Cerebellar cortex (tissue), 1 donor: ENCODE measurements around the gene C5orf58.

Experiments
- DNase-seq: peaks from one replicate; pipeline ENCODE4 v3.0.0-alpha.2; 2015; ENCODE audit warnings: low spot score

Gene C5orf58

GRCh38 chr5:170256571-170256970, 23.8 kb downstream of the C5orf58 start:
- no peak for DNase-seq

GRCh38 chr5:170257370-170257769, 24.6 kb downstream of the C5orf58 start:
- no peak for DNase-seq

- no peak for DNase-seq
Observed at GRCh38 chr5:170261528-170262043, 28.8 kb downstream of the C5orf58 start.

- no peak for DNase-seq
Observed at GRCh38 chr5:170262061-170263045, 29.6 kb downstream of the C5orf58 start.

- DNase-seq: no peak
Observed at GRCh38 chr5:170263906-170264305, 31.1 kb downstream of the C5orf58 start.

- DNase-seq: peak; percentile 28
Observed at GRCh38 chr5:170265522-170265921, 32.7 kb downstream of the C5orf58 start.

GRCh38 chr5:170266570-170267381, 34.0 kb downstream of the C5orf58 start:
- DNase-seq: no peak

GRCh38 chr5:170267431-170268152, 34.8 kb downstream of the C5orf58 start:
- peak; percentile 71 for DNase-seq

GRCh38 chr5:170268153-170268689, 35.4 kb downstream of the C5orf58 start:
- DNase-seq: no peak

GRCh38 chr5:170268884-170269283, 36.1 kb downstream of the C5orf58 start:
- no peak for DNase-seq

- DNase-seq: no peak
Observed at GRCh38 chr5:170269579-170269978, 36.8 kb downstream of the C5orf58 start.

- no peak for DNase-seq
Observed at GRCh38 chr5:170270293-170271069, 37.7 kb downstream of the C5orf58 start.

GRCh38 chr5:170273968-170274710, 41.4 kb downstream of the C5orf58 start:
- no peak for DNase-seq

- DNase-seq: no peak
Observed at GRCh38 chr5:170275376-170275994, 42.7 kb downstream of the C5orf58 start.

- no peak for DNase-seq
Observed at GRCh38 chr5:170276140-170276539, 43.4 kb downstream of the C5orf58 start.

GRCh38 chr5:170277867-170278281, 45.1 kb downstream of the C5orf58 start:
- no peak for DNase-seq

- no peak for DNase-seq
Observed at GRCh38 chr5:170278611-170279458, 46.0 kb downstream of the C5orf58 start.

GRCh38 chr5:170279459-170279817, 46.7 kb downstream of the C5orf58 start:
- DNase-seq: no peak

- no peak for DNase-seq
Observed at GRCh38 chr5:170280011-170280493, 47.3 kb downstream of the C5orf58 start.
